HG02571 (cell line): ENCODE measurements around the gene IL19.
"Not testable (repeated sequence)": the region's sequence is repeated elsewhere in the genome, so short reads cannot be mapped to it uniquely, and the experiment has no call there.

Source experiments
- ATAC-seq: cut with Tn5 transposase; IDR thresholded peaks from one replicate; pipeline ENCODE4 v1.9.1; 2021; ENCODE audit warnings: mild to moderate bottlenecking, moderate library complexity; ENCODE audit not compliant: unreplicated experiment

The IL19 gene

DNA sequence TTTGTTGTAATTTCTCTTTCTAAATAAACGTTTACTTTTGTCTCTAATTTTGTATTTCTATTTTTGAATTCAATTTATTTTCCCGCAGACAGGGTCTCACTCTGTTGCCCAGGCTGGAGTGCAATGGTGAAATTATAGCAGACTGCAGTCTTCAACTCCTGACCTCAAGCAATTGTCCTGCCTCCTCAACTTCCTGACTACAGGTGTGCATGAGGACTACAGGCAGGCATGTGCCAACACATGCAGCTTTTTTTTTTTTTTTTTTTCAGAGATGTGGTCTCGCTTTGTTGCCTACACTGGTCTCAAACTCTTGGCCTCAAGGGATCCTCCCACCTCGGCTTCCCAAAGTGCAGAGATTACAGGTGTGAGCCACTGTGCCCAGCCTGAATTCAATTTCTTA, 58.2 kb downstream of the IL19 start:
- ATAC-seq = no peak

DNA sequence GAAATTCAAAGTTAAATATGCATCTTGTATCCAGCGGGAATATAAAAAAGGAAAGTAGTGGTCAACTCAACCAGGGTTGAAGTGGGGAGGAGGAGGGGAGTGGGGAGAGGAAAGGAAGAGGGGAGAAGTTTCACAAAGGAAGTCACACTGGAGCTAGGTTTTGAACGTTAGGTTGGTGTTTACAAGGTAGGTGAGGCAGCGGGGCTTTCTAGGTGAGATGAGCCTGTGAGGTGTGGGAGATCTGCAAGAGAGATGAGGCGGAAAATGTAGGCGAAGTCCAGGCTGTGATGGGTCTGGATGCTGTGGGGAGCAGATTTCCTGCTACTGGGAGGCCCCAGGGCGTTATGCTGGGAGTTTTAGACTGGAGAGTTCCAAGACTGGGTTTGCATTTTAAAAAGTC, 58.7 kb downstream of the IL19 start:
- ATAC-seq = no peak

DNA sequence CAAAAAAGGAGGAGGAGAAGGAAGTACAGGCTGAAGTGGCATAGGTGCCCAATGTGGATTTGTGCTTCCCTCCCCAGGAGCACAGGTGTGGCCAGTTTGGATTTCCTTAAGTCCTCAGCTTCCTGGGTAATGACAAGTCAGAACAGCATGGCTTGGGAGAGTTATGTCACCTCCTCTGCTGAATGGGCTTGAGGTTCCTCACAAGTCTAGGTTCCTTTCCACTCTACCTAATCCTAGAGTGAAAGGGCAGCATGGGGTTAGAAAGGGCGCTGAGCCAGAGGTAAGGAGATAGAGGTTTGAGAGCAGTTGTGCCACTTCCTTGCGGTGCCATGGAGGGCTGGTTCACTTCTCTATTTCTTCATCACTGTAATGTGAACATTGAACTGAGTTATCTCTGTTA, 59.3 kb downstream of the IL19 start:
- ATAC-seq = no peak

DNA sequence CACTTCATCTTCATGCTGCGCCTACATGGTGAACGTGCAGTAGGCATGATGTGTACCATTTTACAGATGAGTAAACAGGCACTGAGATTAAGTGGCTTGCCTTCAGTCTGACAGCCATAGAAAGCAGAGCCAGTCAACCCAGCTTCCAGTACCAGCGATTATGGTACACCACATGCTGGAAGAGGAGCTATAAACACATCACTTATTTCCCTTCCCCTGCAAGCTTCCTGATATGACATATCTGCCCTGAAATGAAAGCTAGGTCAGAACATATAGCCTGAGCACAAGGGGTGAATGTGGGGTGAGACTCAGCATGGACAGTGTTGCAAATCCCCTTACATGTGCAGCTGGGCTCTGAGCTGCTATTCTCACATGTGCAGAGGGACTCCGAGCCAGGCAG, 61.1 kb downstream of the IL19 start:
- no peak for ATAC-seq

DNA sequence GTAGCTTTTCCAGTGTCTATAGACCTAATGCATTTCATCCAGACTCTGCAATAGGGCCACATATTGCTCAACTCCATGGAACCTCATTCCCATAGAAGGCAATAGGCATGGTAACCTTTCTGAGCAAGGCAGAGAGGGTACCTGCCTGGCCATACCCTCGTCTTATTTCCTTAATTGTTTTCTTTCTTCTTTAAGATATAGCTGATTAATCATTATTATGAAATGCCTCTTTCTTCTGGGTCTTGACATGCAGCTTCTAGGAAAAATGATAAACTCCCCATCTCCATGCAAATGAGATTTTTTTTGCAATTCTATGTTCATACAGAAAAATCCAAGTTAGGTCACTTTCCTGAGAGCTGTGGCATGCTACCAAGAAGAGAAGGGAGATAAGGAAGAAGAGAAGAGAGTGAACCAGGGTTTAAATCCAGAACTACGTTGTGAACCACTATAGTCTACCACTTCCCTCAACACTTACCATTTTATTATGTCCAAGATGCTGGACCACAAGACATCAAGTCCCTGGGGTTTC, 61.8 kb downstream of the IL19 start:
- no peak for ATAC-seq

DNA sequence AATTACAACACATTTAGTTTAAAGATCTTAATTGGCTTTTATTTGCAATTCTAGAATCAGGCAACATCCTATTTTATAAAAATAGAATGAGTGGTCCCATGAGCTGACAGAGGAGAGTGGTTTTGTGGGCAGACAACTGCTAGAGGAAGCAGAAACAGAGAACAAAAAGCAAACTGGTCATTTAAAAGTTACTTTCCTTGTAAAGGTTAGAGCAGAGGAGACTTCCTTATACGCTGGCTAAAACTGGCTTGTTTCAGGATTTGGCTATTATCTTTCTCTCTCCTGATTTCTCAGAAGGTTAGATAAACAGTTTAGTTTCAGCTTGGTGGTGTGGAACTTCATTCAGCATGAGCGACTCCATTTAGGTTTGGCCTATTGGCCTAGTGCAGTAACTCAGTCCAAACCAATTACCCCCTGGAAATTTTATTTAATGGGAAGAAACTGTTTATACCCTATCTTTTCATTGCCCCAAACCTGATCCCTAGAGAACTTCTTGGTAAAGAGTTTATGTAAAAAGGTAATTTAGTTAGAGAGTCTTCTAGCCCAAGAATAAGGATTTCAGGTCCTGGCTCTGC, 62.6 kb downstream of the IL19 start:
- no peak for ATAC-seq

DNA sequence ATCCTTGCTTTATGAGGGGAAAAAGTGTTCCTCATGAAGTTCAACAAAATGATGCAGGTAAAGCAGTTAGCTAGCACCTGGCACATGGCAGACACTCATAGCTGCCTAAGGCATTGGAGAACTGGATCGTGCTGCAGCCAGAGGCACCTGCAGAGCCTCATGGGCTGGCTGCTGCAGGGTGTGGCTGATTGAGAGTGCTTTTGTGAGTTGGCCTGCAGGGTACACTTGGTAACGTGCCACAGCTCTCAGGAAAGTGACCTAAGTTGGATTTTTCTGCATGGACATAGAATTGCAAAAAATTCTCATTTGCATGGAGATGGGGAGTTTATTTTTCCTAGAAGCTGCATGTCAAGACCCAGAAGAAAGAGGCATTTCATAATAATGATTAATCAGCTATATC, 63.2 kb downstream of the IL19 start:
- no peak for ATAC-seq

DNA sequence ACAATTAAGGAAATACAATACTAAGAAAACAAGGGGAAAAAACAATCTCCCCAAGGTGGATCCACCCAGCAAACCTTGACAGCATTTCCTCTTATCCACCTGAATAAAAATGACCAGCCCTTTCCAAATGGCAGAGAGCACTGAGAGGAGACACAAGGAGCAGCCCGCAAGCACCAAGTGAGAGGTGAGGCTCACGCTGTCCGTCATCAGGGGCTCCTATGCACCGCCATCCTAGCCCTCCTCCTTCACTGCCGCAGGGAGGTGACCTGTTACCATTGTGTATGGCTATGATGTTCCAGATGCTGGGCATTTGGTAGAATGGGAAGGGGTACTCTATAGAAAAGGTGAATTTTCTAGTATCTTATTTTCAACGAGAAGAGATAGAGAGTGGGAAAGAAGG, 63.6 kb downstream of the IL19 start:
- no peak for ATAC-seq

DNA sequence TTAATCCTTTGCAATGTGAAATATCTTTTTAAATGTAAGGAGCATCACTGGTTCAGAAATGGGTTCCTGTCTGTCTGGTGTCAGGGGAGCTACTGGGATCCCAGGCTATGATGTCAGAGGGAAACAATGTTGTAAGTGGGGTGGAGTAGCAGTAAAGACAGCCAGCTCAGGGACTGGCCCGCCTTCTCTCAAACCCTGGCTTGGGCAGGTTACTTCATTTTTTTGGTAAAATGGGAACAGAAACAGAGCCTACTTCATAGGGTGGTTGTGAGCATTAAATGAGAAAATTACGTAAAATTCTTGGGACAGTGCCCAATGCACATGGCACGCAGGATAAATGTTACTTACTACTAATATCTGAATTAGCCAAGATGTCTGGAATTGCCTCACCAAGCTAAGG, 64.1 kb downstream of the IL19 start:
- no peak for ATAC-seq

DNA sequence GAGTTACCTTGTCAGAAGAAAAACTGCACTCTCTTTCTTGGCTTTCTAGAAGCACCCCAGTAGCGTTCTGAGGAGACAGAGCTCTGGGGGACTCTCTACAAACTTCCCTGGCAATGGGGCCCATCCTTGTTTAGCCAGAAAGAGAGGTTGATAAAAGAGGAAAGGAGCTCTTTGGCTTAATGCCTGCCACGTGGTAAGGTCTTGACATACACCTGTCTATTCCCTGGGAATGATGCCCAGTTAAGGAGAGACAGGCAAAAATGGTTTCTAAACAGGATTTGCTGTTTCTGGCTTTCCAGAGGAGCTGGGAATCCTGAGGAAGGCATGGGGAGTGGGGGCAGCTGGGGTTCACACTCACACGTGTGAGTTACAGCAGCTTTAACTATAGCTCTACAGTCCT, 64.6 kb downstream of the IL19 start:
- no peak for ATAC-seq

DNA sequence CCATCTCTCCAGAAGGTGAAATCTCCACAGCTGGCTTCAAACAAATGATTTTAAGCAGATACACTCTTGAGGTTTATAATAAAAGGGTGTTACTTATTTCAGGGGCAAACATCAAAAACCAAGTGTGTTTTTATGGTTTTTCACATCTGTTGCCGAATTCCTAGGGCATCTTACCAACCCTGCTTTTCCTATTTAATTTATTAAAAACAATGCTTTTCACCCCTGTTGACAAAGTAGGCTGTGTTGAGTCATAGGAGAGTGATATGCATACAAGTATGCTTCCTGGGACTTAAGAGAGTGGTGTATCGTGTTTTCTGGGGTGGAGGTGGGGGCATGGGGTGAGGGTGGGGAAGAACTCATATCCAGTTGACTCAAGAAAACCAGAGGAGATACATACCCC, 65.5 kb downstream of the IL19 start:
- ATAC-seq = no peak

DNA sequence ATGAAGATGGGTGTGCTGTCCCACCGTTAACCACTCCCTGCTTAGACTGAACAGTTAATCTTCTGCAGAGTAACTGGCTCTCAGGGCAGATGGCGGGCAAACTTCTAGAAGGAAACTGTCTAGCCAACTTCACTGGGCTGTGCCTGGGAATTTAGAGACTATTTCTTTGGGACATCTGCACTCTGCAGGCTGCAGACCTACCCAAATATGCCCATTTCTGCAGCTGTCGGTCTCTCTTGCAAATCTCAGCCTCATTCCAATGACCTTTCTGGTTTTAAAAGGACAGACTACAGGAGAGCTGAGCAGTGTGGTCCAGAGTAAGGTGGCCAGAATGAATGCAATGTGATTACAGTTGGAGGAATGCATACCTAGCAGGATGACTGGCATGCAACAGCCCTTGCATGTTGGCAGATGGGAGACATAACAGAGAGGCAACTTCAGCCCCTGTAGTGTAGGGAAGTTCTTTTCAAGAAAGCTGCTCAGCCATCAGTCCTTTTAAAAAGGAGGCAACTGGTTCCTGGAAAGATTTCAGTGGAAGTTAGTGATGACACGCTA, 68.5 kb downstream of the IL19 start:
- ATAC-seq = no peak

DNA sequence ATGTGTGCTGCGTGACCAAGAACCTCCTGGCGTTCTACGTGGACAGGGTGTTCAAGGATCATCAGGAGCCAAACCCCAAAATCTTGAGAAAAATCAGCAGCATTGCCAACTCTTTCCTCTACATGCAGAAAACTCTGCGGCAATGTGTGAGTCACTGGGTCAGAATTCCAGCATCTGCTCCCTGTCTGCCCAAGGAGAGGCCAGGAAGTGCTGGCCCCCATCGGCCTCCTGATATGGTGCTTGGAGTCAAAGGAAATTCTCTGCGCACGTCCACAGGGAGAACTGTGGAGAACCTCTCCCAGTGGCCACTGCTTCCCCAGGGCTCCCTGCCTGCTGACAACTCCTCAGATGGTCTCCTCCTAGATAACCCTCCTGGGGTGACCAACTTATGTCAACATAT, 69.3 kb downstream of the IL19 start:
- no peak for ATAC-seq

DNA sequence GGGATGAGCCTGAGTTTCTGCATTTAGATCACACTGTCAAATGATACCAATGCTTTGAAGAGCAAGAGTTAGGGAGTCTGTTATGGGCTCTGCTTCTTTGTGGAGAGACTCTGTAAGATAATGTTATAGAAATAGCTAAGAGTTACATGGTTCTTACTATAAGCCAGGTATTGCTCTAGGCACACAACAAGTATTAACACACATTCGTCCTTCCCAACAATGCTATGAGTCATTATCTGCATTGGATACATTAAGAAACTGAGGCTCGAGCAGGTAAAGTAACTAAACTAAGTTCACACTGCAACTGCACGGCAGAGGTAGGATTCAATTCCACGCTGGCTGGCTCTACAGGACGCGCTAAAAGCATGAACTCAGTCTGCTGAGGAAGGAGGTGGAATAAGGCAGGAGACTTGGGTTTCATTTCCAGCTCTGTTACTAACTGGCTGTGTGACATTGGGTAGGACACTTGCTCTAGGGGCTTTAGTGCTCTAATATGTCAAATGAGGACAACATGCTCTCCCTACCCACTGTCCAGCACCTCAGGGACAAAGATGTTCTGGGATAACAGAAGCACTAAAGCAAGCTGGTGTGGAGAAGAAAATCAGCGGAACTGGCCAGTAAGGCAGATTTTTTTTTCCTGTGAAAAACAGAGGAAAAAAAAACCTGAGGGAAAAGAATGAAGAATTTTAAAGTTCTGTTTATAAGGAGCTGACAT, 71.2 kb downstream of the IL19 start:
- no peak for ATAC-seq

DNA sequence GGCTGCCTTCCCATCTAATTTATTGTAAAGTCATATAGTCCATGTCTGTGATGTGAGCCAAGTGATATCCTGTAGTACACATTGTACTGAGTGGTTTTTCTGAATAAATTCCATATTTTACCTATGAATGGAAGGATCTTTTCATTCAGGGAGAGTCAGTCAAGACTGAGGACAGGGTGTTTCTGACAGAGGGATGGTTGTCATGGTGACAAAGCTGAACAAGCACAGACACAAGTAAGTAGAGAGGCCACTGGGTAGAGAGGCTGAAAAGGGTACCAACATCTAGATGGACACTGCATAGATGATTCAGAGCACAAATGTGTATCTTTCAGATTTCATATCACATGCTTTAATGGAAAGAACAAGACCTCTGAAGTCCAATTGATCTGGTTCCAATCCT, 72.3 kb downstream of the IL19 start:
- no peak for ATAC-seq

DNA sequence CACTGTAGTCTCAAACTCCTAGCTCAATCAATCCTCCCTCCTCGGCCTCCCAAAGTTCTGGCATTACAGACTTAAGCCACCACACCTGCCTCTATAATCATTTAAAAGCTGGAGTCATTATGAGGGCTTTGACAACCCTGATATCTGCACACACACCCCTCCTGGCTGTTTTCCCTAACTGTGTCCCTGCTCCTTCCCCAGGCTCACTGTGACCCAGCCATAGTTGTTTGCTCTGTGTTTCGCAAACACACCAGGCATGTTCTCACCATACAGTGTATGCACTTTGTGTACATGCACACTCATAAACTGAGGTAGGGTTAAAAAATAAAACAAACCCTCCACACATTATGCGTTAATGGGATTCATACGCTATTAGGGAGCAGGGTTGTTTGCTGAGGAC, 73.1 kb downstream of the IL19 start:
- no peak for ATAC-seq

DNA sequence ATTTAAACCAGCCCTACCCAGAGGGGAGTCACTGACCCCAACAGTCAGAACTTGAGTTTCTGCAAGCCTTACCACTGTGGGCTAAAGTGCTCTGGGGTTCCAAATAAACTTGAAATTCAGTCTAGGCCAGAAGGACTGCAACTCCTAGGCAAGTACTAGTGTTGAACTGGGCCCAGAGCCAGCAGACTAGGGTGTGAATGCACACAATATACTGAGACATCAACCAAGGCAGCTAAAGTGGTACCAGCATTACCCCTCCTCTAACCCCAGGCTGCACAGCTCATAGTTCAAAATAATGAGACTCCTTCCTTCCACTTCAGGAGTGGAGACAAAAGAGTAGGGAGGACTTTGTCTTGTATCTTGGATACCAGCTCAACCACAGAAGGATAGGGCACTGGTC, 75.9 kb downstream of the IL19 start:
- no peak for ATAC-seq

DNA sequence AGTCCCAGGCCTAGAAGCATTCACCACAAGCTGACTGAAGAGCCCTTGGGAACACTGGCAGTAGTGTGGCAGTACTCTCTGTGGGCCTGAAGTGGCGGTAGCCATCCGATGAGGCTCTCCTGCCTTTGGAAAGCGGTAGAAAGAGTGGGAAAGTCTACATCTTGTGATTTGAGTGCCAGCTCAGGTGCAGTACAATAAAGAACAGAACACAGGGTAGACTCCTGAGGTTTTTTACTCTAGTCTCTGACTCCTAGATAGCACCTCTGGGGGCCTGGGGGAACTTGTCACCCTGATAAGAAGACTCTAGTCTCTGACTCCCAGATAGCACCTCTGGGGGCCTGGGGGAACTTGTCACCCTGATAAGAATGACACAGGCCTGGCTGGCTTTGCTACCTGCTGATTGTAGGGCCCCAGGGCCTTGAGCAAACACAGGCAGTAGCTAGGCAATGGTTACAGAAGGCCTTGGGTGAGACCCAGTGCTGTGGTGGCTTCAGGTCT, 76.8 kb downstream of the IL19 start:
- no peak for ATAC-seq

DNA sequence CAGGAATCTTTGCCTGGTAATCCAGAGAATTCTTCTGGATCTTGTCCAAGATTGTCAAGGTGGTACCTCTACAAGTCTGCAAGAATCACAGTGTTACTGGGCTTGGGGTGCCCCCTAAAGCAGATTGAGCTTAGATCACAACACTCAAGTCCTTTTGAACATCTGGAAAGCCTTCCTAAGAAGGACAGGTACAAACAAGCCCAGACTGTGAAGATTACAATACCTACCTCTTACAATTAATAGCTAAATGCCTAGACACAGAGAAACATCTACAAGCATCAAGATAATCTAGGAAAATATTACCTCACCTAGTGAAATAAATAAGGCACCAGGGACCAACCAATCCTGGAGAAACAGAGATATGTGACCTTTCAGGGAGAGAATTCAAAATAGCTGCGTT, 77.4 kb downstream of the IL19 start:
- ATAC-seq = no peak

DNA sequence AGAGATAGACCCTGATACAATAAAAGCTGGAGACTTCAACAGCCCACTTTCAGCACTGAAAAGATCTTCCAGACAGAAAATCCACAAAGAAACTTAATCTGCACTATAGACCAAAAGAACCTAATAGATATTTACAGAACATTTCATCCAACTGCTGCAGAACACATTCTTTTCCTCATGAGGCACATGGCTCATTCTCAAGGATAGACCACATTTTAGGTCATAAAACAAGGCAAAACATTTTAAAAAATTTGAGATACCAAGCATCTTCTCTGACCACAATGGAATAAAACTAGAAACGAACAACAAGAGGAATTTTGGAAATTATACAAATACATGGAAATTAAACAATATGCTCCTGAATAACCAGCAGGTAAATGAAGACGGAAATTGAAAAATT, 79.8 kb downstream of the IL19 start:
- no peak for ATAC-seq

DNA sequence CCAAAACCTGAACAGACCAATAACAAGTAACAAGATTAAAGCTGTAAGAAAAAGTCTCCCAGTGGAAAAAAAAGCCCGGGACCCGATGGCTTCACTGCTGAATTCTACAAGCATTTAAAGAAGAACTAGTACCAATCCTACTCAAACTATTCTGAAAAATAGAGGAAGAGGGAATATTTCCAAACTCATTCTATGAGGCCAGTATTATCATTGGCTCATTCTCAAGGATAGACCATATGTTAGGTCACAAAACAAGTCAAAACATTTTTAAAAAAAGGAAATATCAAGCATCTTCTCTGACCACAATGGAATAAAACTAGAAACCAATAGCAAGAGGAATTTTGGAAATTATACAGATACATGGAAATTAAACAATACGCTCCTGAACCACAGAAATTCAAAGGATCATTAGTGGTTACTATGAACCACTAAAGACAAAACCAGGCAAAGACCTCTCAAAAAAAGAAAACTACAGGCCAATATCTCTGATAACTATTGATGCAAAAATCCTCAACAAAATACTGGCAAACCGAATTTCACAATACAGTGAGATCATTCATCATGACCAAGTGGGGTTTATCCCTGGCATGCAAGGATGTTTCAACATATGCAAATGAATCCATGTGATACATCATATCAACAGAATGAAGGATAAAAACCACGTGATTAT, 80.9 kb downstream of the IL19 start:
- no peak for ATAC-seq

DNA sequence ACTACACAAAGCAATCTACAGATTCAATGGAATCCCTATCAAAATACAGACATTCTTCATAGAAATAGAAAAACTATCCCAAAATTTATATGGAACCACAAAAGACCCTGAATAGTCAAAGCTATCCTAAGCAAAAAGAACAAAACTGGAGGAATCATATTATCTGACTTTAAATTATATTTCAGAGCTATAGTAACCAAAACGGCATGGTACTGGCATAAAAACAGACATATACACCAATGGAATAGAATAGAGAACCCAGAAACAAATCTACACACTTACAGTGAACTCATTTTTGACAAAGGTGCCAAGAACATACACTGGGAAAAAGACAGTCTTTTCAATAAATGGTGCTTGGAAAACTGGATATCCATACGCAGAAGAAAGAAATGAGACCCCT, 82.1 kb downstream of the IL19 start:
- not testable (repeated sequence) for ATAC-seq
